IMR-90 (cell line): ENCODE data around the gene PSMA2. TPM values are rescaled to one million over a fixed set of nuclear protein-coding genes. Genes with fewer than 3 reads are reported as not detected.
A peak's percentile ranks its signal among the peaks of the same experiment; 100 is the strongest.

Source experiments
- ATAC-seq: fragments of 200-7000 bp; cut with Tn5 transposase; 2 replicates; pipeline ENCODE4 v1.9.1; 2020; ENCODE audit warnings: low read depth, mild to moderate bottlenecking, moderate library complexity
- BruUV-seq: library from RNA; stranded (reverse); fragments of 400-500 nt; replicated peaks from 2 replicates; lab custom pipeline; 2021; lab: Mats Ljungman, UMichigan
- CTCF ChIA-PET: fragments of 300-600 bp; formaldehyde crosslinking; extraction: SDS; loops from one replicate; lab custom pipeline; 2021; ENCODE audit warnings: antibody characterized with exemption; lab: Yijun Ruan, JAX
- POLR2A ChIA-PET: fragments of 300-600 bp; sonication (Branson Sonifier 250); formaldehyde crosslinking; loops from one replicate; lab custom pipeline; 2022; ENCODE audit warnings: antibody characterized with exemption; ENCODE audit not compliant: unreplicated experiment; lab: Charles Lee
- DNase-seq: peaks from one replicate; pipeline ENCODE4 v3.0.0; 2013
- H2AFZ ChIP-seq: replicated peaks from 2 replicates; pipeline ENCODE3; 2013; ENCODE audit warnings: low read length, mild to moderate bottlenecking; ENCODE audit not compliant: poor library complexity
- H2AK5ac ChIP-seq: 2 replicates; pipeline ENCODE4 v1.6.1; 2013; ENCODE audit warnings: low read depth, low read length, inconsistent platforms
- H2AK9ac ChIP-seq: replicated peaks from 2 replicates; pipeline ENCODE3; 2013; ENCODE audit warnings: mild to moderate bottlenecking, low read depth, low read length, moderate library complexity; ENCODE audit not compliant: poor library complexity
- H2BK120ac ChIP-seq: 2 replicates; pipeline ENCODE4 v1.6.1; 2013; ENCODE audit warnings: low read depth, low read length, inconsistent platforms
- H2BK15ac ChIP-seq: 3 replicates; pipeline ENCODE4 v1.6.1; 2013; ENCODE audit warnings: low read depth, low read length, inconsistent platforms
- H2BK20ac ChIP-seq: 2 replicates; pipeline ENCODE4 v1.6.1; 2013; ENCODE audit warnings: low read depth, mild to moderate bottlenecking, inconsistent platforms, low read length, moderate library complexity
- H2BK5ac ChIP-seq: 2 replicates; pipeline ENCODE4 v1.6.1; 2013; ENCODE audit warnings: mild to moderate bottlenecking, low read depth, low read length, inconsistent platforms; ENCODE audit not compliant: poor library complexity, severe bottlenecking
- H3K14ac ChIP-seq: replicated peaks from 2 replicates; pipeline ENCODE4 v1.6.1; 2013; ENCODE audit warnings: low read depth, low read length, inconsistent platforms
- H3K18ac ChIP-seq: 2 replicates; pipeline ENCODE4 v1.6.1; 2013; ENCODE audit warnings: low read depth, low read length, control low read depth
- H3K23ac ChIP-seq: 2 replicates; pipeline ENCODE4 v1.6.1; 2013; ENCODE audit warnings: low read depth, low read length, inconsistent platforms
- H3K27ac ChIP-seq: 2 replicates; pipeline ENCODE4 v1.5.1; 2013; ENCODE audit warnings: mild to moderate bottlenecking, control low read depth, low read length; ENCODE audit not compliant: insufficient read depth
- H3K27me3 ChIP-seq: 2 replicates; pipeline ENCODE4 v1.6.1; 2013; ENCODE audit warnings: low read length; ENCODE audit not compliant: control insufficient read depth, insufficient read depth
- H3K36me3 ChIP-seq: 2 replicates; pipeline ENCODE4 v1.6.1; 2013; ENCODE audit warnings: low read length, mixed read lengths; ENCODE audit not compliant: control insufficient read depth, insufficient read depth
- H3K4ac ChIP-seq: 2 replicates; pipeline ENCODE4 v1.6.1; 2013; ENCODE audit warnings: low read depth, low read length, inconsistent platforms
- H3K4me1 ChIP-seq: 2 replicates; pipeline ENCODE4 v1.6.1; 2013; ENCODE audit warnings: low read length, mixed read lengths; ENCODE audit not compliant: control insufficient read depth, insufficient read depth
- H3K4me2 ChIP-seq: 2 replicates; pipeline ENCODE4 v1.6.1; 2013; ENCODE audit warnings: low read depth, mild to moderate bottlenecking, control low read depth, low read length, moderate library complexity
- H3K4me3 ChIP-seq: 2 replicates; pipeline ENCODE4 v1.5.1; 2013; ENCODE audit warnings: low read depth, mild to moderate bottlenecking, control low read depth, low read length, moderate library complexity; ENCODE audit not compliant: insufficient read depth
- H3K56ac ChIP-seq: 2 replicates; pipeline ENCODE4 v1.6.1; 2013; ENCODE audit warnings: low read length, inconsistent platforms; ENCODE audit not compliant: insufficient read depth; ENCODE audit errors: extremely low read depth
- H3K79me1 ChIP-seq, 2 experiments: 2 replicates each; pipeline ENCODE4 v1.6.1; 2013; ENCODE audit warnings: low read length in 2 of 2, inconsistent platforms in 1 of 2, low read depth in 1 of 2
- H3K9ac ChIP-seq: 2 replicates; pipeline ENCODE4 v1.6.1; 2013; ENCODE audit warnings: low read depth, low read length, control low read depth
- H3K9me1 ChIP-seq: 2 replicates; pipeline ENCODE4 v1.6.1; 2013; ENCODE audit warnings: low read length, inconsistent platforms; ENCODE audit not compliant: insufficient read depth
- H3K9me3 ChIP-seq: 2 replicates; pipeline ENCODE4 v1.6.1; 2013; ENCODE audit warnings: low read length; ENCODE audit not compliant: control insufficient read depth, insufficient read depth
- H4K20me1 ChIP-seq: 2 replicates; pipeline ENCODE4 v1.6.1; 2013; ENCODE audit warnings: low read length, inconsistent platforms; ENCODE audit not compliant: insufficient read depth
- H4K5ac ChIP-seq: 2 replicates; pipeline ENCODE4 v1.6.1; 2013; ENCODE audit warnings: mild to moderate bottlenecking, low read depth, low read length, control low read depth
- H4K8ac ChIP-seq, 2 experiments: 2 replicates each; pipeline ENCODE4 v1.6.1; 2013; ENCODE audit warnings: low read depth in 2 of 2, low read length in 2 of 2, control low read depth in 1 of 2, inconsistent platforms in 1 of 2
- H4K91ac ChIP-seq: 2 replicates; pipeline ENCODE4 v1.6.1; 2013; ENCODE audit warnings: low read depth, low read length, inconsistent platforms; ENCODE audit not compliant: insufficient read depth
- BHLHE40 ChIP-seq: fragments of 150-350 bp; IDR thresholded peaks from 2 replicates; pipeline ENCODE4 v1.6.1; 2016; ENCODE audit warnings: mild to moderate bottlenecking, low read depth, low read length
- CEBPB ChIP-seq: IDR thresholded peaks from 2 replicates; pipeline ENCODE4 v1.6.1; 2012; ENCODE audit warnings: low read depth, low read length, improper control_type of control experiment
- CHD1 ChIP-seq: IDR thresholded peaks from 2 replicates; pipeline ENCODE4 v1.6.1; 2012; ENCODE audit warnings: low read depth, low read length, improper control_type of control experiment
- FOS ChIP-seq: fragments of 150-350 bp; IDR thresholded peaks from 2 replicates; pipeline ENCODE4 v1.6.1; 2016; ENCODE audit warnings: low read depth, low read length
- MAFK ChIP-seq: IDR thresholded peaks from 2 replicates; pipeline ENCODE4 v1.6.1; 2012; ENCODE audit warnings: low read depth, low read length, improper control_type of control experiment
- MAZ ChIP-seq: IDR thresholded peaks from 2 replicates; pipeline ENCODE4 v1.6.1; 2012; ENCODE audit warnings: low read depth, mild to moderate bottlenecking, low read length, improper control_type of control experiment, moderate library complexity, borderline replicate concordance
- MXI1 ChIP-seq: IDR thresholded peaks from 2 replicates; pipeline ENCODE4 v1.6.1; 2012; ENCODE audit warnings: low read depth, mild to moderate bottlenecking, low read length, moderate library complexity, borderline replicate concordance
- POLR2A ChIP-seq: IDR thresholded peaks from 2 replicates; pipeline ENCODE4 v1.6.1; 2012; ENCODE audit warnings: mild to moderate bottlenecking, low read depth, low read length
- RAD21 ChIP-seq: IDR thresholded peaks from 2 replicates; pipeline ENCODE4 v1.6.1; 2012; ENCODE audit warnings: low read length, improper control_type of control experiment
- RCOR1 ChIP-seq: IDR thresholded peaks from 2 replicates; pipeline ENCODE4 v1.6.1; 2012; ENCODE audit warnings: mild to moderate bottlenecking, low read length, improper control_type of control experiment; ENCODE audit not compliant: insufficient replicate concordance
- RFX5 ChIP-seq: IDR thresholded peaks from 2 replicates; pipeline ENCODE4 v1.8.0; 2012; ENCODE audit warnings: low read depth, mild to moderate bottlenecking, low read length, moderate library complexity
- SMC3 ChIP-seq: fragments of 150-350 bp; IDR thresholded peaks from 2 replicates; pipeline ENCODE4 v1.6.1; 2016; ENCODE audit warnings: low read depth, mild to moderate bottlenecking, antibody characterized with exemption, low read length, moderate library complexity
- WGBS, 2 experiments: methylation state at CpG; one replicate each; pipeline versions ENCODE4 v1.1.5 to v1.1.7; 2013; ENCODE audit warnings: missing lambda C conversion rate in 2 of 2; ENCODE audit not compliant: insufficient read length in 1 of 2; ENCODE audit errors: extremely low coverage in 2 of 2; 5-methylcytosine and 5-hydroxymethylcytosine counted together
- dilution Hi-C: fragments of 300-500 bp; cut with HindIII; formaldehyde crosslinking; loops from one replicate; pipeline ENCODE4 v1.14.3; 2018; ENCODE audit warnings: low sequenced_read_pairs; ENCODE audit not compliant: unreplicated experiment
- in situ Hi-C: fragments of 300-500 bp; cut with MboI; formaldehyde crosslinking; loops from 3 replicates; pipeline ENCODE4 v1.14.3; 2019; ENCODE audit warnings: low sequenced_read_pairs, inconsistent platforms, mixed read lengths
- intact Hi-C: fragments of 100-400 bp; cut with micrococcal nuclease; formaldehyde crosslinking; loops from 2 replicates; pipeline ENCODE4 v1.10.0; 2022
- polyA plus RNA-seq, 3 experiments: library from polyadenylated mRNA; depleted of rRNA; stranded (reverse); fragments of >200 nt; gene quantifications; 2 replicates each; pipeline ENCODE4 v1.2.3, GENCODE V29; 2012; ENCODE audit warnings: low replicate concordance in 1 of 3
- total RNA-seq: library from RNA; depleted of rRNA; stranded (reverse); fragments of >200 nt; gene quantifications from 2 replicates; pipeline ENCODE4 v1.2.3, GENCODE V29; 2012
- TF ChIP-seq, protein P1 (sequence below): conservative IDR thresholded peaks from 2 replicates; pipeline ENCODE4 v1.5.1; 2012; ENCODE audit warnings: mild to moderate bottlenecking, low read depth, low read length, improper control_type of control experiment
- TF ChIP-seq, protein P2 (sequence below): fragments of 150-350 bp; IDR thresholded peaks from 2 replicates; pipeline ENCODE4 v1.6.1; 2016; ENCODE audit warnings: low read depth, mild to moderate bottlenecking, low read length, moderate library complexity, borderline replicate concordance

Gene PSMA2
- total and polyA plus RNA-seq, 2 of the 4 experiments (the other 2 are of a cell fraction), result 106 to 138 TPM

DNA sequence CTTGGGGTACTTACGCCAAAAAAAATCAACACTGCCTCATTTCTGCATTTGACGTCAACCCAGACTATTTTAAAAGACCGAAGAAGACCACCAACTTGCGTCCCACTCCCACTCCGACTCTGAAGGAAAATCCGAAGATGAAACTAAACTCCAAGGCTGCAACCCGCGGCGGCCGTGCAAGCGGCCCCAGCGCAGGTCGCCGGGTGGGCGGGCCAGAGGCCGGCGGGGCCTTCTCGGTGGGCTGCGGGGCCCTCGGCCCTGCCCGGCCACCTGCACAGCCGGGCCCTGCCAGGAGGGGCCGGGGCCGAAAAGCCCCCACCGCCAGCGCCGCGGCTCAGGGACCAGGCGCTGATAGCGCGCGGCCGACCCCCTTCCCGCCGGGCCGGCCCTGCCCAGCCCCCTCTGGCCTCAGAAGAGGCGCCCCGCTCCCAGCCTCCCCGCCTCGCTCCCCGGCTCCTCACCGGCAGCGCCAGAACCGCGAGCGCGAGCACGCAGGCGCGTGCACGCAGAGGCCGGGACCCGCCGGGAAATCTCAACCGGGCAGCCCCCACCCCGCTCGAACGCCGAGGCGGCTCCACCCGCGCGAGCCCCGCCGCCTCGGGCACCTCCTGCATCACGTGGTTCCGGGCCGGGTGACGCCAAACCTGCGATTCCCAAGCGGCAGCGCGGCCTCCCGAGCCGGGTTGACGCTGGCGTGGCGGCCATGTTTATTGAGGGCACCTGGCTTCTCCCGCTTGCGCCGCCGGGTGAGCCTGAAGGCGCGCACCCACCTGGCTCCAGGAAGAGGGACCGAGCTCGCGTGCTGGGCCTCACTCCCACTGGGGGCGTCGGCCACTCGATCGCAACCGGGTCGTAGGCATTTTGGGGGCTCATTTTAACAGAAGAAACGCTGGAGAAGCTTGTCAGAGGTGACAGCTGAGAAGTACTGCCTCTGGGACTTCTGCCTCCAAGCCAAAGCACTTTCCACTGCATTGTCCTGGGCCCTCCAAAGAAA lies 20.2 kb downstream of the PSMA2 start, which contains the start of gene C7orf25:
Gene C7orf25, minus strand, starts transcription at position 617 of the 994 bp plus-strand sequence. CDS start 1,170 bp downstream, outside the sequence.
- peak within 1 kb of the TSS; percentile 57 for H3K23ac ChIP-seq
- dilution Hi-C loops, result no loop called here
- peak within 1 kb of the TSS; percentile 79 for H2AK9ac ChIP-seq
- H4K5ac ChIP-seq, result peak within 1 kb of the TSS; percentile 66; the same call in 1 of the 2 replicates
- H4K20me1 ChIP-seq, result no peaks in the 10 kb centered on the region; the same call in 1 of the 2 replicates
- peaks cover 16 to 20% of the 10 kb centered on the region in 2 experiments for H3K79me1 ChIP-seq
- peak within 1 kb of the TSS; percentile 83 for H3K4me2 ChIP-seq
- H2BK5ac ChIP-seq, result peak within 1 kb of the TSS; percentile 4
- H3K36me3 ChIP-seq, result peaks cover 6% of the 10 kb centered on the region
- peaks cover 6% of the 10 kb centered on the region for H3K4me1 ChIP-seq
- peak within 1 kb of the TSS; percentile 83 for H3K4ac ChIP-seq
- H3K9me1 ChIP-seq, result peaks cover 11% of the 10 kb centered on the region; the same call in 1 of the 2 replicates
- no peaks in the 10 kb centered on the region for H3K9me3 ChIP-seq
- no peak within 1 kb of the TSS for H2BK20ac ChIP-seq
- ATAC-seq (peak; percentile 92), DNase-seq (peak; percentile 90)
- no TSS peak for BruUV-seq
- H3K9ac ChIP-seq, result peak within 1 kb of the TSS; percentile 86
- no peak within 1 kb of the TSS; the same call in 2 of the 3 replicates for H2BK15ac ChIP-seq
- peak within 1 kb of the TSS; percentile 87 to 93 for H4K8ac ChIP-seq
- 1% methylated on average over 46 of the region's 95 CpGs; no CpG with 5 or more reads in 1 of the 2 experiments for WGBS, 2 experiments
- CTCF ChIA-PET, result no interaction called here
- H3K27me3 ChIP-seq, result no peaks in the 10 kb centered on the region
- POLR2A ChIA-PET, result interaction anchor here (0.6 kb wide), 1 partner anchor 13 kb away, joined by 8 read pairs; no protein-coding TSS in a partner anchor
- H3K14ac ChIP-seq, result peak within 1 kb of the TSS; percentile 94
- H2AK5ac ChIP-seq, result no peak within 1 kb of the TSS
- peak within 1 kb of the TSS; percentile 9; the same call in 1 of the 2 replicates for H3K18ac ChIP-seq
- H2AFZ ChIP-seq, result peak within 1 kb of the TSS; percentile 95
- H3K27ac ChIP-seq, result peak within 1 kb of the TSS; percentile 68
- peak within 1 kb of the TSS; percentile 37 for H4K91ac ChIP-seq
- intact Hi-C loops, result no loop called here
- H3K56ac ChIP-seq, result peak within 1 kb of the TSS; percentile 88
- peak within 1 kb of the TSS; percentile 92 for H3K4me3 ChIP-seq
- H2BK120ac ChIP-seq, result peak within 1 kb of the TSS; percentile 63
- in situ Hi-C loops, result no loop called here
- peak; percentile 96 for TF ChIP-seq MAZ
- TF ChIP-seq CEBPB, result no peak
- TF ChIP-seq, protein P1, sequence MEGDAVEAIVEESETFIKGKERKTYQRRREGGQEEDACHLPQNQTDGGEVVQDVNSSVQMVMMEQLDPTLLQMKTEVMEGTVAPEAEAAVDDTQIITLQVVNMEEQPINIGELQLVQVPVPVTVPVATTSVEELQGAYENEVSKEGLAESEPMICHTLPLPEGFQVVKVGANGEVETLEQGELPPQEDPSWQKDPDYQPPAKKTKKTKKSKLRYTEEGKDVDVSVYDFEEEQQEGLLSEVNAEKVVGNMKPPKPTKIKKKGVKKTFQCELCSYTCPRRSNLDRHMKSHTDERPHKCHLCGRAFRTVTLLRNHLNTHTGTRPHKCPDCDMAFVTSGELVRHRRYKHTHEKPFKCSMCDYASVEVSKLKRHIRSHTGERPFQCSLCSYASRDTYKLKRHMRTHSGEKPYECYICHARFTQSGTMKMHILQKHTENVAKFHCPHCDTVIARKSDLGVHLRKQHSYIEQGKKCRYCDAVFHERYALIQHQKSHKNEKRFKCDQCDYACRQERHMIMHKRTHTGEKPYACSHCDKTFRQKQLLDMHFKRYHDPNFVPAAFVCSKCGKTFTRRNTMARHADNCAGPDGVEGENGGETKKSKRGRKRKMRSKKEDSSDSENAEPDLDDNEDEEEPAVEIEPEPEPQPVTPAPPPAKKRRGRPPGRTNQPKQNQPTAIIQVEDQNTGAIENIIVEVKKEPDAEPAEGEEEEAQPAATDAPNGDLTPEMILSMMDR, result no peak
- TF ChIP-seq POLR2A, result no peak
- TF ChIP-seq SMC3, result no peak
- TF ChIP-seq CHD1, result no peak
- TF ChIP-seq FOS, result no peak
- TF ChIP-seq RFX5, result no peak
- no peak for TF ChIP-seq RCOR1
- 0 out of 2 replicates have a peak, but pooled peaks have one; percentile 11 for TF ChIP-seq BHLHE40
- TF ChIP-seq MAFK, result no peak
- peak; percentile 63; the same call in 1 of the 2 replicates for TF ChIP-seq MXI1
- TF ChIP-seq, protein P2, sequence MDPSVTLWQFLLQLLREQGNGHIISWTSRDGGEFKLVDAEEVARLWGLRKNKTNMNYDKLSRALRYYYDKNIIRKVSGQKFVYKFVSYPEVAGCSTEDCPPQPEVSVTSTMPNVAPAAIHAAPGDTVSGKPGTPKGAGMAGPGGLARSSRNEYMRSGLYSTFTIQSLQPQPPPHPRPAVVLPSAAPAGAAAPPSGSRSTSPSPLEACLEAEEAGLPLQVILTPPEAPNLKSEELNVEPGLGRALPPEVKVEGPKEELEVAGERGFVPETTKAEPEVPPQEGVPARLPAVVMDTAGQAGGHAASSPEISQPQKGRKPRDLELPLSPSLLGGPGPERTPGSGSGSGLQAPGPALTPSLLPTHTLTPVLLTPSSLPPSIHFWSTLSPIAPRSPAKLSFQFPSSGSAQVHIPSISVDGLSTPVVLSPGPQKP, result no peak
- no peak for TF ChIP-seq RAD21
